SW480 (cell line): Measurements from ENCODE around the gene MOV10L1.

Experiments
- DNase-seq: peaks from one replicate; pipeline ENCODE4 v3.0.0-alpha.2; 2016; ENCODE audit warnings: low spot score

The MOV10L1 gene

GRCh38 chr22:50188356-50188755, 98.5 kb downstream of the MOV10L1 start:
- DNase-seq, result no peak

- no peak for DNase-seq
These were observed 99.5 kb downstream of the MOV10L1 start for GRCh38 chr22:50189184-50189848.

GRCh38 chr22:50189849-50190181, 100.0 kb downstream of the MOV10L1 start:
- no peak for DNase-seq

GRCh38 chr22:50190182-50190940, 100.6 kb downstream of the MOV10L1 start:
- peak; percentile 40 for DNase-seq

GRCh38 chr22:50190941-50191741, 101.3 kb downstream of the MOV10L1 start:
- DNase-seq, result no peak

- DNase-seq, result no peak
These were observed 102.8 kb downstream of the MOV10L1 start for GRCh38 chr22:50192436-50193204.

GRCh38 chr22:50193621-50194020, 103.8 kb downstream of the MOV10L1 start:
- no peak for DNase-seq

- DNase-seq, result no peak
These were observed 104.4 kb downstream of the MOV10L1 start for GRCh38 chr22:50194037-50194805.

GRCh38 chr22:50196256-50196655, 106.5 kb downstream of the MOV10L1 start:
- no peak for DNase-seq

GRCh38 chr22:50197000-50197800, 107.4 kb downstream of the MOV10L1 start:
- no peak for DNase-seq

- no peak for DNase-seq
These were observed 108.2 kb downstream of the MOV10L1 start for GRCh38 chr22:50197856-50198623.

GRCh38 chr22:50198624-50199017, 108.8 kb downstream of the MOV10L1 start:
- DNase-seq, result no peak

- no peak for DNase-seq
These were observed 109.5 kb downstream of the MOV10L1 start for GRCh38 chr22:50199251-50199721.

GRCh38 chr22:50199829-50200460, 110.1 kb downstream of the MOV10L1 start:
- no peak for DNase-seq

GRCh38 chr22:50200461-50201190, 110.8 kb downstream of the MOV10L1 start, which contains the start of gene SELENOO:
Gene SELENOO (plus strand): TSS chr22:50201011. CDS start chr22:50201037, 26 bp downstream.
- peak; percentile 72 for DNase-seq

GRCh38 chr22:50201191-50202129, 111.7 kb downstream of the MOV10L1 start:
- DNase-seq, result no peak

GRCh38 chr22:50202130-50202666, 112.4 kb downstream of the MOV10L1 start:
- no peak for DNase-seq
